CD4-positive, alpha-beta T cell treated with Interleukin-21 for 1 hour (primary cell): ENCODE data around the gene LAMA3.

Experiments used
- DNase-seq: peaks from one replicate; pipeline ENCODE4 v3.0.0-alpha.2; 2020

Gene LAMA3

GRCh38 chr18:23689031-23689615, at the start of gene LAMA3:
Gene LAMA3, plus strand, starts transcription at chr18:23689453. Its CDS starts 231 bp downstream, at chr18:23689684.
- peak; percentile 22 for DNase-seq

GRCh38 chr18:23640052-23640451, 49.2 kb upstream of the LAMA3 start:
- DNase-seq = no peak

GRCh38 chr18:23641143-23641720, 48.0 kb upstream of the LAMA3 start:
- DNase-seq = no peak

GRCh38 chr18:23641937-23642666, 47.2 kb upstream of the LAMA3 start:
- DNase-seq = no peak

GRCh38 chr18:23643815-23644490, 45.3 kb upstream of the LAMA3 start:
- DNase-seq = no peak

- DNase-seq = no peak
Measured at GRCh38 chr18:23645568-23646175, 43.6 kb upstream of the LAMA3 start.

GRCh38 chr18:23646282-23646681, 43.0 kb upstream of the LAMA3 start:
- no peak for DNase-seq

- no peak for DNase-seq
Measured at GRCh38 chr18:23648456-23648855, 40.8 kb upstream of the LAMA3 start.

GRCh38 chr18:23648940-23649607, 40.2 kb upstream of the LAMA3 start:
- DNase-seq = no peak

- DNase-seq = no peak
Measured at GRCh38 chr18:23650968-23651927, 38.0 kb upstream of the LAMA3 start.

- DNase-seq = no peak
Measured at GRCh38 chr18:23652232-23652631, 37.0 kb upstream of the LAMA3 start.

GRCh38 chr18:23658285-23658684, 31.0 kb upstream of the LAMA3 start:
- no peak for DNase-seq

- DNase-seq = no peak
Measured at GRCh38 chr18:23661735-23662308, 27.4 kb upstream of the LAMA3 start.

GRCh38 chr18:23662309-23663263, 26.7 kb upstream of the LAMA3 start, which contains the start of gene ANKRD29:
Gene ANKRD29, minus strand, starts transcription at chr18:23662911. Its CDS starts 181 bp downstream, at chr18:23662730.
- DNase-seq = peak; percentile 64

GRCh38 chr18:23664674-23665073, 24.6 kb upstream of the LAMA3 start:
- no peak for DNase-seq

- no peak for DNase-seq
Measured at GRCh38 chr18:23667114-23667513, 22.1 kb upstream of the LAMA3 start.

GRCh38 chr18:23668731-23669130, 20.5 kb upstream of the LAMA3 start:
- no peak for DNase-seq

- DNase-seq = no peak
Measured at GRCh38 chr18:23669202-23669766, 20.0 kb upstream of the LAMA3 start.

GRCh38 chr18:23669804-23670405, 19.3 kb upstream of the LAMA3 start:
- DNase-seq = no peak
